Osteocyte (in vitro differentiated cells): ENCODE results near the gene POP4. TPM values are rescaled to one million over a fixed set of nuclear protein-coding genes. Genes with fewer than 3 reads are reported as not detected.
"Not testable (repeated sequence)": the region's sequence is repeated elsewhere in the genome, so short reads cannot be mapped to it uniquely, and the experiment has no call there.

Experiments used
- DNase-seq: peaks from one replicate; pipeline ENCODE4 v3.0.0; 2021; ENCODE audit warnings: mixed read lengths; ENCODE audit not compliant: unreplicated experiment; ENCODE audit errors: extremely low spot score
- H3K27ac Mint-ChIP-seq: one replicate; pipeline ENCODE4 v1.8.0; 2021; ENCODE audit warnings: mild to moderate bottlenecking, mixed read lengths; ENCODE audit not compliant: unreplicated experiment
- H3K27me3 Mint-ChIP-seq: one replicate; pipeline ENCODE4 v1.8.0; 2021; ENCODE audit warnings: mixed read lengths; ENCODE audit not compliant: unreplicated experiment
- H3K36me3 Mint-ChIP-seq: one replicate; pipeline ENCODE4 v1.8.0; 2021; ENCODE audit warnings: mixed read lengths; ENCODE audit not compliant: unreplicated experiment
- H3K4me1 Mint-ChIP-seq: one replicate; pipeline ENCODE4 v1.8.0; 2021; ENCODE audit warnings: mixed read lengths; ENCODE audit not compliant: unreplicated experiment
- H3K4me3 Mint-ChIP-seq: one replicate; pipeline ENCODE4 v1.8.0; 2021; ENCODE audit warnings: mild to moderate bottlenecking, moderate library complexity, mixed read lengths; ENCODE audit not compliant: unreplicated experiment
- H3K9me3 Mint-ChIP-seq: one replicate; pipeline ENCODE4 v1.8.0; 2021; ENCODE audit warnings: mixed read lengths; ENCODE audit not compliant: unreplicated experiment
- CTCF ChIP-seq: fragments of 200-600 bp; sonication (generic); IDR thresholded peaks from 2 replicates; pipeline ENCODE4 v1.5.0; 2021; ENCODE audit warnings: antibody characterized with exemption, mild to moderate bottlenecking, moderate library complexity
- total RNA-seq: library from RNA; stranded (reverse); gene quantifications from 2 replicates; pipeline ENCODE4 v1.2.1, GENCODE V29; 2021

POP4 gene
- total RNA-seq, 1 donor from 2014 or later: 61.7 TPM

DNA sequence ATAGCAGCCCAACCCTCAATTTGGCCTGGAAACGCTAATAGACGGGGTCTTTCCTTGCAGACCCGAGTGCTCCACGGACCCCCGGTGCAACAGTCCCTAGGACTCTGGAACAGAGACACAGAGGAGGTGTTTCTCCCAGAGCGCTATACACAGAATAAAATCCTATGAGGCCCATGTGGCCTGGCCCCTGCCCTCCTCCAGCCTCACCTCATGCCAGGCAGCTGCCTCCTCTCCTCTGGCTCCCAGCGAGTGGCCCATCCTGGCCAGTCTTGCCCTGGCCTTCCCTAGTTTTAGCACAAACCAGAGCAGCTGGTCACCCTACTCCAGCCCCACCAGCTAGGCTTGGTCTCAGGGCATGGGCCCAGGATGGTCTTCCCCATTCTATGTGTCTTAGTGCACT is 20.3 kb downstream of the POP4 start:
- DNase-seq: no peak
- Mint-ChIP-seq H3K27me3 (peaks cover 1% of the 10 kb centered on the region), H3K27ac (no peak overlapping the region), H3K4me3 (no peak overlapping the region), H3K36me3 (no peaks in the 10 kb centered on the region), H3K4me1 (peaks cover 7% of the 10 kb centered on the region), H3K9me3 (no peaks in the 10 kb centered on the region)
- no peak for TF ChIP-seq CTCF

DNA sequence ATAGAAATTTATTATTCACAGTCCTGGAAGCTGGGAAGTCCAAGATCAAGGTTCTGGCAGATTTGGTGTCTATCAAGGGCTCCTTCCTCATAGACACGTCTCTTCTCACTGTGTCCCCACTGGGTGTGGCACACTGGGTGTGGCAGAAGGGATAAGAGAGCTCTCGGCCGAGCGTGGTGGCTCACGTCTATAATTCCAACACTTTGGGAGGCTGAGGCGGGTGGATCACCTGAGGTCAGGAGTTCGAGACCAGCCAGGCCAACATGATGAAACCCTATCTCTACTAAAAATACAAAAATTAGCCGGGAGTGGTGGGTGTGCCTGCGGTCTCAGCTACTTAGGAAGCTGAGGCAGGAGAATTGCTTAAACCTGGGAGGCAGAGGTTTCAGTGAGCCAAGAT is 20.7 kb downstream of the POP4 start:
- H3K4me3 Mint-ChIP-seq, H3K36me3 Mint-ChIP-seq, H3K4me1 Mint-ChIP-seq, H3K27ac Mint-ChIP-seq, H3K27me3 Mint-ChIP-seq, DNase-seq, H3K9me3 Mint-ChIP-seq: not testable (repeated sequence)

DNA sequence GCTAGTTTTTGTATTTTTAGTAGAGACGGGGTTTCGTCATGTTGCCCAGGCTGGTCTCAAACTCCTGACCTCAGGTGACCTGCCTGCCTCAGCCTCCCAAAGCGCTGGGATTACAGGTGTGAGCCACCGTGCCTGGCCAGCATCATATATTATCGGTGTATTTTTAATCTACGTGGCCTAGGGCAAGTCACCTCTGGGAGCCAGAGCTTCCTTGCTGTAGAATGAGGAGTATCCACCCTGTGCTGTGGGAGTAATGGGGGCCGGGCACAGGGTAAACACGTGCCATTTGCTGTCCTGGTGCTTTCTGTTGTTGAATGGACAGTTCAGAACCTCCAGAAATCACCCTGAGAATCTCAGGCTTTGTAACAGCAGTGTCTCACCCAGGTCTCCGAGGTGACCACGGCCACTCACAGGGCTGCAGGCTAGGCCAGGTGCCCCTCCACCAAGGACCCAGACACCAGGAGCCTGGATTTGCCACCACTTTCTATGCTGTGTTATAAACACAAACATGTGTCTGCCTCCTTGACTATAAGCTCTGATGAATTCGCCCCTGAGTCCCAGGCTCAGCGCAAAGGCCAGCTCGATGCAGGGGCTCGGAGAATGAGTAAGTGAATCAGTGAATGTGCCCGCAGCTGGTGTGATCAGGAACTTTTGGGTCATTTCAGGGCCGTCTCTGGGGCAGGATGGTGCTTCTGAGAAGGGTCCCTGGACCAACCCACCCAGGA is 22.7 kb downstream of the POP4 start:
- peaks cover 4% of the 10 kb centered on the region for H3K4me1 Mint-ChIP-seq
- H3K4me3 Mint-ChIP-seq: no peak overlapping the region
- no peaks in the 10 kb centered on the region for H3K36me3 Mint-ChIP-seq
- DNase-seq: no peak
- H3K9me3 Mint-ChIP-seq: no peaks in the 10 kb centered on the region
- H3K27ac Mint-ChIP-seq: no peak overlapping the region
- no peak for TF ChIP-seq CTCF
- H3K27me3 Mint-ChIP-seq: no peaks in the 10 kb centered on the region

GRCh38 chr19:29629836-29630534 is 23.9 kb downstream of the POP4 start:
- Mint-ChIP-seq H3K27ac (no peak overlapping the region), H3K4me3 (no peak overlapping the region), H3K4me1 (peaks cover 5% of the 10 kb centered on the region), H3K9me3 (no peaks in the 10 kb centered on the region), H3K27me3 (no peaks in the 10 kb centered on the region), H3K36me3 (no peaks in the 10 kb centered on the region)
- no peak for TF ChIP-seq CTCF
- no peak for DNase-seq

GRCh38 chr19:29630655-29631054 is 24.6 kb downstream of the POP4 start:
- Mint-ChIP-seq H3K9me3 (no peaks in the 10 kb centered on the region), H3K27ac (no peak overlapping the region), H3K27me3 (no peaks in the 10 kb centered on the region), H3K4me3 (no peak overlapping the region), H3K4me1 (peaks cover 5% of the 10 kb centered on the region), H3K36me3 (no peaks in the 10 kb centered on the region)
- no peak for TF ChIP-seq CTCF
- DNase-seq: no peak
